PFSK-1 (cell line): Measurements from ENCODE around the gene MRPL17.

Source experiments
- FOXP2 ChIP-seq: optimal IDR thresholded peaks from 2 replicates; pipeline ENCODE3; 2011; ENCODE audit warnings: borderline replicate concordance, control low read depth, inconsistent platforms; ENCODE audit not compliant: insufficient read depth; ENCODE audit errors: extremely low read length, extremely low read depth
- POLR2AphosphoS5 ChIP-seq: IDR thresholded peaks from 2 replicates; pipeline ENCODE4 v1.6.1; 2012; ENCODE audit warnings: low read depth, mild to moderate bottlenecking, control low read depth, low read length, moderate library complexity
- REST ChIP-seq, 2 experiments: IDR thresholded peaks; 2 replicates each; pipeline versions ENCODE4 v1.6.1 to v1.8.0; 2011 to 2012; ENCODE audit warnings: low read depth in 2 of 2, low read length in 2 of 2, control low read depth in 1 of 2, inconsistent platforms in 1 of 2, mild to moderate bottlenecking in 1 of 2, moderate library complexity in 1 of 2; ENCODE audit not compliant: insufficient read depth in 1 of 2
- SIN3A ChIP-seq: IDR thresholded peaks from 2 replicates; pipeline ENCODE4 v1.6.1; 2012; ENCODE audit warnings: mild to moderate bottlenecking, low read length, moderate library complexity, borderline replicate concordance; ENCODE audit not compliant: insufficient read depth
- TAF1 ChIP-seq: IDR thresholded peaks from 2 replicates; pipeline ENCODE4 v1.6.1; 2012; ENCODE audit warnings: low read length, control low read depth, borderline replicate concordance; ENCODE audit not compliant: insufficient read depth

The MRPL17 gene

GRCh38 chr11:6686006-6686405, 2.9 kb upstream of the MRPL17 start:
- TF ChIP-seq REST (IDR thresholded peaks at IDR 0.05; ENCODE audit: insufficient read depth in 1 of 2, low read depth in 2 of 2, low read length in 2 of 2) (no peak), POLR2AphosphoS5 (no peak), SIN3A (no peak), FOXP2 (no peak), TAF1 (no peak)

DNA sequence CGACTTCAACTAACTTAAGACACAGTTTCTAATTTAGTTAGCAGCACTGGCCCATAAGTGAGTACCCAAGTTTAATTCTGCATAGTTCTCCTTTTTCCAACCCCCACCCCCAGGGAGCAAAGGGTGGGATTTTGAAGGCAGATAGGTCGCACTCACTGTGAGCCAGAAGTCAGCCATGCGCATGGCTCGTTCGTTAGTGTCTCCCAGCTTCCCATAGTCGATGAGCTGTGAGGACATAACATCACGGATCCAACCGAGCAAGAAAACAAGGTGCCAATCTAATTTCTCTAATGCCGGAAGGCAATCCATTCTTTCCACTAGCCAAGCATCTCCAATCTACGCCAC, 577 bp downstream of the MRPL17 start:
- TF ChIP-seq TAF1 (no peak), REST (IDR thresholded peaks at IDR 0.05; ENCODE audit: insufficient read depth in 1 of 2, low read depth in 2 of 2, low read length in 2 of 2) (no peak), SIN3A (no peak), POLR2AphosphoS5 (no peak), FOXP2 (no peak)

GRCh38 chr11:6681949-6682348, 1.2 kb downstream of the MRPL17 start:
- TF ChIP-seq POLR2AphosphoS5 (no peak), TAF1 (no peak), SIN3A (no peak), FOXP2 (no peak), REST (IDR thresholded peaks at IDR 0.05; ENCODE audit: insufficient read depth in 1 of 2, low read depth in 2 of 2, low read length in 2 of 2) (no peak)

DNA sequence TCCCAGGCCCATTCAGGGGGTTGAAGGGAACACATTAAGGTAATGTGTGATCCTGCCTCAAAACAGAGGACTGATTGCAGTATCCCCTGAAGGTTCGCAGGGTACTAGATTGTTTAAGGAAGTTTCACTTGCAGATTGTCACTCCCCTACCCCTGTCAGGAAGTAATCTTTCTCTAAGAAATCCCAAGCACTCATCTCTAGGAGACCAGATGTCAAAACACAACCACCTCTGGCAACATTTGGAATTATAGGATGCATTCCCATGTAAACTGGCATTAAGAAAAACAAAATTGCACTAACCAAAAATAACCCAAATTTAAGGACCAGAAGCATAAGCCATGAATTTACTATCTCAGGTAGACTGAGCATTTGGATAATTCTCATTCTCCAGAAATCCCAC, 1.6 kb downstream of the MRPL17 start:
- TF ChIP-seq POLR2AphosphoS5 (no peak), TAF1 (no peak)

GRCh38 chr11:6677018-6677417, 6.1 kb downstream of the MRPL17 start:
- TF ChIP-seq SIN3A (no peak), REST (IDR thresholded peaks at IDR 0.05; ENCODE audit: insufficient read depth in 1 of 2, low read depth in 2 of 2, low read length in 2 of 2) (no peak), TAF1 (no peak), FOXP2 (no peak), POLR2AphosphoS5 (no peak)
